Motor neuron (in vitro differentiated cells): ENCODE measurements around the gene HSD17B12. TPM values are rescaled to one million over a fixed set of nuclear protein-coding genes. Genes with fewer than 3 reads are reported as not detected.

Experiments used
- ATAC-seq, 8 experiments: fragments of 200-7000 bp; cut with Tn5 transposase; replicated peaks in 6 of 8; 2 replicates each; pipeline ENCODE4 v1.8.0; 2021; ENCODE audit warnings: mild to moderate bottlenecking in 8 of 8, moderate library complexity in 8 of 8
- H3K27ac ChIP-seq, 2 donors: fragments of 250-450 bp; sonication (Bioruptor Pico); 2 replicates each; pipeline ENCODE4 v1.9.0; 2021; ENCODE audit warnings: antibody characterized with exemption in 2 of 2, mild to moderate bottlenecking in 2 of 2, moderate library complexity in 1 of 2
- H3K4me1 ChIP-seq, 2 donors: fragments of 250-450 bp; sonication (Bioruptor Pico); replicated peaks in 1 of 2; 2 replicates each; pipeline ENCODE4 v1.6.1; 2021; ENCODE audit warnings: antibody characterized with exemption in 2 of 2, mild to moderate bottlenecking in 2 of 2, moderate library complexity in 1 of 2
- H3K4me3 ChIP-seq, 5 donors: fragments of 250-450 bp; sonication (Bioruptor Pico); 2 replicates each; pipeline ENCODE4 v1.9.0; 2021; ENCODE audit warnings: antibody characterized with exemption in 5 of 5, mild to moderate bottlenecking in 5 of 5, moderate library complexity in 4 of 5
- WGBS, 10 experiments: fragments of 450-650 bp; shearing (Covaris generic); methylation state at CpG; one replicate each; pipeline ENCODE4 v1.0.0; 2022; 5-methylcytosine and 5-hydroxymethylcytosine counted together
- in situ Hi-C, 9 experiments: fragments of 400-800 bp; cut with MboI; loops; one replicate each; pipeline ENCODE4 v1.15.0; 2021; ENCODE audit warnings: low sequenced_read_pairs in 9 of 9, low pct_unique_long_range_greater_than_20kb in 2 of 9; ENCODE audit not compliant: unreplicated experiment in 9 of 9
- total RNA-seq, 8 experiments: library from RNA; unstranded; fragments of 300-600 nt; gene quantifications; 2 replicates each; pipeline versions ENCODE4 v1.2.3 to v1.2.4, GENCODE V29; 2022

Gene HSD17B12
- total RNA-seq = 100 to 1,000 TPM in 3 of 8 experiments, 10 to 100 TPM in 5; 20.3 to 104 (median 52.0) TPM

GRCh38 chr11:43680521-43681400, at the start of gene HSD17B12:
TSS of gene HSD17B12 (plus strand) at chr11:43680738. CDS start at chr11:43680828, 90 bp downstream.
- ATAC-seq = peak; percentile 92 to 97 (median 94)
- H3K27ac ChIP-seq = peak within 1 kb of the TSS; percentile 70 to 84
- in situ Hi-C loops = no loop called here
- 0 to 40% (median 12%) methylated on average over 1 to 17 of the region's 62 CpGs; no CpG with 5 or more reads in 2 of the 10 experiments for WGBS, 10 experiments
- peaks cover 0 to 4% of the 10 kb centered on the region in 2 donors for H3K4me1 ChIP-seq
- peak within 1 kb of the TSS; percentile 37 to 49 (median 45) for H3K4me3 ChIP-seq

GRCh38 chr11:43631732-43632131, 48.8 kb upstream of the HSD17B12 start:
- no peak overlapping the region for H3K4me3 ChIP-seq
- ATAC-seq = no peak
- H3K27ac ChIP-seq = no peak overlapping the region
- 0 to 88% (median 50%) methylated on average over 1 to 14 of the region's 14 CpGs; no CpG with 5 or more reads in 1 of the 10 experiments for WGBS, 10 experiments
- in situ Hi-C loops = no loop called here
- H3K4me1 ChIP-seq = no peaks in the 10 kb centered on the region

- H3K27ac ChIP-seq = no peak overlapping the region
- H3K4me3 ChIP-seq = no peak overlapping the region
- no peaks in the 10 kb centered on the region for H3K4me1 ChIP-seq
- in situ Hi-C loops = no loop called here
- WGBS, 10 experiments = 0 to 52% (median 37%) methylated on average over 1 to 3 of the region's 3 CpGs; no CpG with 5 or more reads in 1 of the 10 experiments
- ATAC-seq = no peak
These were observed 48.4 kb upstream of the HSD17B12 start for GRCh38 chr11:43632181-43632580.

GRCh38 chr11:43638717-43639116, 41.8 kb upstream of the HSD17B12 start:
- no peak overlapping the region for H3K4me3 ChIP-seq
- 5 to 60% (median 24%) methylated on average over 1 to 3 of the region's 3 CpGs; no CpG with 5 or more reads in 2 of the 10 experiments for WGBS, 10 experiments
- in situ Hi-C loops = no loop called here
- ATAC-seq = no peak
- no peaks in the 10 kb centered on the region for H3K4me1 ChIP-seq
- H3K27ac ChIP-seq = no peak overlapping the region

- no peak for ATAC-seq
- Histone ChIP-seq H3K4me3 (no peak overlapping the region), H3K27ac (no peak overlapping the region), H3K4me1 (no peaks in the 10 kb centered on the region)
- 6 to 73% (median 67%) methylated on average over 2 to 3 of the region's 3 CpGs; no CpG with 5 or more reads in 2 of the 10 experiments for WGBS, 10 experiments
- in situ Hi-C loops = no loop called here
These were observed 41.3 kb upstream of the HSD17B12 start for GRCh38 chr11:43639224-43639623.

- no peak for ATAC-seq
- Histone ChIP-seq H3K4me3 (no peak overlapping the region), H3K4me1 (peaks cover 0 to 2% of the 10 kb centered on the region in 2 donors), H3K27ac (no peak overlapping the region)
- in situ Hi-C loops = no loop called here
- WGBS, 10 experiments = 64 to 100% (median 89%) methylated on average over 2 to 3 of the region's 3 CpGs
These were observed 40.6 kb upstream of the HSD17B12 start for GRCh38 chr11:43639920-43640319.

- in situ Hi-C loops = no loop called here
- WGBS, 10 experiments = 0 to 5% (median 0%) methylated on average over 2 to 26 of the region's 33 CpGs
- Histone ChIP-seq H3K4me3 (peak overlapping the region; percentile 74 to 93 (median 88)), H3K27ac (peak overlapping the region; percentile 74 to 88), H3K4me1 (peaks cover 0 to 5% of the 10 kb centered on the region in 2 donors)
- ATAC-seq = peak; percentile 97 to 100 (median 99)
These were observed 36.5 kb upstream of the HSD17B12 start for GRCh38 chr11:43643898-43644620.

- Histone ChIP-seq H3K27ac (peak overlapping the region; percentile 74 to 88), H3K4me3 (peak overlapping the region; percentile 74 to 93 (median 88)), H3K4me1 (peaks cover 0 to 5% of the 10 kb centered on the region in 2 donors)
- ATAC-seq = peak in 4 of 8 experiments; percentile 6 to 60 (median 18)
- in situ Hi-C loops = no loop called here
- WGBS, 10 experiments = 0 to 45% (median 18%) methylated on average over 1 to 6 of the region's 7 CpGs; no CpG with 5 or more reads in 1 of the 10 experiments
These were observed 35.8 kb upstream of the HSD17B12 start for GRCh38 chr11:43644621-43645299.

GRCh38 chr11:43646767-43647166, 33.8 kb upstream of the HSD17B12 start:
- in situ Hi-C loops = no loop called here
- no peak overlapping the region for H3K4me3 ChIP-seq
- no peak for ATAC-seq
- peaks cover 0 to 5% of the 10 kb centered on the region in 2 donors for H3K4me1 ChIP-seq
- 80 to 100% (median 94%) methylated on average over 1 to 2 of the region's 2 CpGs for WGBS, 10 experiments
- no peak overlapping the region for H3K27ac ChIP-seq

GRCh38 chr11:43648888-43649287, 31.6 kb upstream of the HSD17B12 start:
- peaks cover 0 to 5% of the 10 kb centered on the region in 2 donors for H3K4me1 ChIP-seq
- H3K4me3 ChIP-seq = no peak overlapping the region
- in situ Hi-C loops = no loop called here
- no peak overlapping the region for H3K27ac ChIP-seq
- no peak for ATAC-seq
- WGBS, 10 experiments = 73 to 96% (median 90%) methylated on average over 2 to 7 of the region's 7 CpGs; no CpG with 5 or more reads in 2 of the 10 experiments

GRCh38 chr11:43649501-43649900, 31.0 kb upstream of the HSD17B12 start:
- ATAC-seq = no peak
- H3K27ac ChIP-seq = no peak overlapping the region
- peaks cover 0 to 5% of the 10 kb centered on the region in 2 donors for H3K4me1 ChIP-seq
- 83 to 100% (median 95%) methylated on average over 1 to 4 of the region's 4 CpGs for WGBS, 10 experiments
- H3K4me3 ChIP-seq = no peak overlapping the region
- in situ Hi-C loops = no loop called here

GRCh38 chr11:43649921-43650320, 30.6 kb upstream of the HSD17B12 start:
- no peak overlapping the region for H3K27ac ChIP-seq
- H3K4me3 ChIP-seq = no peak overlapping the region
- peaks cover 0 to 4% of the 10 kb centered on the region in 2 donors for H3K4me1 ChIP-seq
- 86 to 100% (median 100%) methylated on average over 1 of the region's 1 CpG; no CpG with 5 or more reads in 2 of the 10 experiments for WGBS, 10 experiments
- in situ Hi-C loops = no loop called here
- no peak for ATAC-seq
